HepG2 (cell line): ENCODE data around the gene OR14K1. TPM values are rescaled to one million over a fixed set of nuclear protein-coding genes. Genes with fewer than 3 reads are reported as not detected.

ENCODE experiments used
- ATAC-seq: fragments of 200-7000 bp; cut with Tn5 transposase; 3 replicates; pipeline ENCODE4 v1.9.1; 2020; ENCODE audit warnings: mild to moderate bottlenecking, moderate library complexity
- BruUV-seq: library from RNA; stranded (reverse); fragments of 400-500 nt; replicated peaks from 2 replicates; lab custom pipeline; 2021; lab: Mats Ljungman, UMichigan
- CTCF ChIA-PET: fragments of 300-600 bp; formaldehyde crosslinking; extraction: SDS; loops from one replicate; lab custom pipeline; 2021; ENCODE audit warnings: low total read pairs, inconsistent platforms, low intra/inter-chr PET ratio; lab: Yijun Ruan, JAX
- POLR2A ChIA-PET: fragments of 350-600 bp; sonication (Branson Sonifier 250); formaldehyde crosslinking; loops from one replicate; lab custom pipeline; 2020; ENCODE audit warnings: antibody characterized with exemption, inconsistent platforms; lab: Yijun Ruan, JAX
- DNase-seq: peaks from one replicate; pipeline ENCODE4 v3.0.0-alpha.2; 2015; ENCODE audit warnings: low spot score
- FAIRE-seq: peaks from 3 replicates; lab custom pipeline; 2011; peaks lifted over from hg19 to GRCh38; lab: Jason Lieb, UNC
- H2AFZ ChIP-seq: one replicate; pipeline ENCODE4 v1.6.1; 2011; ENCODE audit warnings: low read length, inconsistent platforms
- H3K27ac ChIP-seq: fragments of 300-600 bp; 3 replicates; pipeline ENCODE4 v1.8.0; 2011; ENCODE audit warnings: mixed run types, mild to moderate bottlenecking, mixed read lengths, low read length, inconsistent platforms; ENCODE audit not compliant: insufficient read depth; ENCODE audit errors: extremely low read length
- H3K27me3 ChIP-seq, 2 experiments: fragments of 200-600 bp in 1 of 2; 2 replicates in 1 of 2; 3 replicates in 1 of 2; pipeline versions ENCODE4 v1.6.0 to v1.8.0; 2011; ENCODE audit warnings: low read length in 2 of 2, mild to moderate bottlenecking in 2 of 2, moderate library complexity in 2 of 2, inconsistent platforms in 1 of 2; ENCODE audit not compliant: insufficient read depth in 2 of 2, control insufficient read depth in 1 of 2
- H3K36me3 ChIP-seq, 2 experiments: fragments of 200-600 bp in 1 of 2; replicated peaks in 1 of 2; 2 replicates in 1 of 2; 3 replicates in 1 of 2; pipeline versions ENCODE4 v1.5.1 to v1.8.0; 2011; ENCODE audit warnings: low read length in 2 of 2, inconsistent platforms in 1 of 2; ENCODE audit not compliant: insufficient read depth in 2 of 2, control insufficient read depth in 1 of 2
- H3K4me1 ChIP-seq: 2 replicates; pipeline ENCODE4 v1.5.1; 2012; ENCODE audit warnings: low read length, inconsistent platforms; ENCODE audit not compliant: insufficient read depth
- H3K4me2 ChIP-seq: 2 replicates; pipeline ENCODE4 v1.6.0; 2011; ENCODE audit warnings: low read depth, low read length, inconsistent platforms
- H3K4me3 ChIP-seq, 3 experiments: fragments of 200-600 bp in 1 of 3; sonication (generic), shearing (Covaris generic) in 1 of 3; replicated peaks in 1 of 3; 2 replicates each; pipeline ENCODE4 v1.5.1; 2011 to 2016; ENCODE audit warnings: low read length in 3 of 3, inconsistent platforms in 2 of 3, low read depth in 2 of 3, mild to moderate bottlenecking in 2 of 3, control low read depth in 1 of 3, mixed read lengths in 1 of 3; ENCODE audit not compliant: insufficient read depth in 1 of 3
- H3K79me2 ChIP-seq: one replicate; pipeline ENCODE4 v1.6.1; 2011; ENCODE audit warnings: low read length, inconsistent platforms; ENCODE audit not compliant: insufficient read depth
- H3K9ac ChIP-seq: 2 replicates; pipeline ENCODE4 v1.6.0; 2011; ENCODE audit warnings: mild to moderate bottlenecking, low read depth, low read length, inconsistent platforms; ENCODE audit not compliant: insufficient read depth
- H3K9me3 ChIP-seq: 2 replicates; pipeline ENCODE4 v1.5.1; 2012; ENCODE audit warnings: mild to moderate bottlenecking, low read length
- H4K20me1 ChIP-seq: 2 replicates; pipeline ENCODE4 v1.6.0; 2011; ENCODE audit warnings: inconsistent platforms, mild to moderate bottlenecking, low read length, moderate library complexity; ENCODE audit not compliant: insufficient read depth
- ASH2L ChIP-seq: fragments of 300-600, 200-600 bp; sonication (generic); IDR thresholded peaks from 2 replicates; pipeline ENCODE4 v1.7.0; 2017; ENCODE audit warnings: low read depth, mild to moderate bottlenecking, moderate library complexity, mixed read lengths, low read length; ENCODE audit not compliant: insufficient read length
- ZFP37 ChIP-seq: sonication (generic); formaldehyde crosslinking; IDR thresholded peaks from 2 replicates; pipeline ENCODE4 v1.4.0; 2020; ENCODE audit warnings: missing genetic modification reagents, borderline replicate concordance
- ZNF34 ChIP-seq: sonication (generic); formaldehyde crosslinking; IDR thresholded peaks from 2 replicates; pipeline ENCODE4 v1.4.0; 2020; ENCODE audit warnings: mild to moderate bottlenecking, missing genetic modification reagents, borderline replicate concordance
- ZNF430 ChIP-seq: sonication (generic); formaldehyde crosslinking; IDR thresholded peaks from 2 replicates; pipeline ENCODE4 v1.9.0; 2021; ENCODE audit warnings: mild to moderate bottlenecking, missing genetic modification reagents
- ZNF558 ChIP-seq: sonication (generic); formaldehyde crosslinking; IDR thresholded peaks from 2 replicates; pipeline ENCODE4 v1.9.0; 2022; ENCODE audit warnings: mild to moderate bottlenecking, missing genetic modification reagents, borderline replicate concordance
- ZNF749 ChIP-seq: sonication (generic); formaldehyde crosslinking; IDR thresholded peaks from 2 replicates; pipeline ENCODE4 v1.8.0; 2022; ENCODE audit warnings: mild to moderate bottlenecking, missing genetic modification reagents, moderate library complexity, borderline replicate concordance
- WGBS: methylation state at CpG from one replicate; pipeline ENCODE4 v1.1.6; 2017; ENCODE audit warnings: low lambda C conversion rate; 5-methylcytosine and 5-hydroxymethylcytosine counted together
- in situ Hi-C: cut with HindIII; loops from 2 replicates; pipeline ENCODE4 v1.10.0; 2017; ENCODE audit warnings: low pct_unique_long_range_greater_than_20kb; ENCODE audit not compliant: extremely low pct_ligation_motif_present
- intact Hi-C: fragments of 100-400 bp; cut with micrococcal nuclease; formaldehyde crosslinking; loops from one replicate; pipeline ENCODE4 v1.10.0; 2022; ENCODE audit not compliant: unreplicated experiment
- polyA plus RNA-seq, 8 experiments: library from polyadenylated mRNA; depleted of rRNA in 3 of 8; stranded (reverse) in 7 of 8; unstranded in 1 of 8; fragments of >200 nt; fragmentation: Illumina TruSeq in 4 of 8; extraction: Trizol in 4 of 8; gene quantifications; 2 replicates each; pipeline versions ENCODE4 v1.2.1 to v1.2.3, GENCODE V29; 2011 to 2016; ENCODE audit warnings: low read depth in 4 of 8, missing spikeins in 1 of 8, mixed read lengths in 1 of 8; ENCODE audit not compliant: insufficient read depth in 1 of 8
- total RNA-seq, 5 experiments: library from RNA; depleted of rRNA; stranded (reverse); fragments of >200 nt; fragmentation: Illumina TruSeq; extraction: Trizol; gene quantifications; 2 replicates each; pipeline ENCODE4 v1.2.3, GENCODE V29; 2016; ENCODE audit warnings: low read depth in 1 of 5
- TF ChIP-seq, protein P1 (sequence below): sonication (generic); formaldehyde crosslinking; IDR thresholded peaks from 2 replicates; pipeline ENCODE4 v1.4.0; 2020; ENCODE audit warnings: mild to moderate bottlenecking, low read depth, missing genetic modification reagents
- TF ChIP-seq, protein P2 (sequence below): sonication (generic); formaldehyde crosslinking; IDR thresholded peaks from 2 replicates; pipeline ENCODE4 v1.5.1; 2020; ENCODE audit warnings: missing genetic modification reagents, mild to moderate bottlenecking, borderline replicate concordance
- TF ChIP-seq, protein P3 (sequence below): sonication (generic); formaldehyde crosslinking; IDR thresholded peaks from 2 replicates; pipeline ENCODE4 v1.5.1; 2020; ENCODE audit warnings: mild to moderate bottlenecking, missing genetic modification reagents

The OR14K1 gene
- total and polyA plus RNA-seq, 2 of the 13 experiments (the other 11 are each of a cell fraction or from before 2014, with no cell fraction given), result not detected

DNA sequence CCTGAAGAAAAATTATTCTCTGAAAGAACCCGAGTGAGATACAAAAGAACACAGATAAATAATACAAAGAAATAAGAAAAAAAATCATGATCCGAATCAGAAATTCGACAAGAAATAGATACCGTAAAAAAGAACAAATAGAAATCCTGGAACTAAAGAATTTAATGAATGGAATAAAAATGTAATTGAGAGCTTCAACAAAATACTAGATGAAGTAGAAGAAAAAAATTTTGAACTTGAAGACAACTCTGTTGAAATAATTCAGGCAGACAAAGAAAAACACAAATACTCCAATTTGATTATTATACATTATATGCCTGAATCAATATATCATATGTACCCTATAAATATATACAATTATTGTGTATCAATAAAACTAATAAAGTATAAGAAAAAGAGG is 17.2 kb upstream of the OR14K1 start:
- ChIA-PET POLR2A (no interaction called here), CTCF (no interaction called here)
- Histone ChIP-seq H3K27me3 (no peaks in the 10 kb centered on the region), H4K20me1 (no peaks in the 10 kb centered on the region), H2AFZ (no peak overlapping the region), H3K27ac (no peak overlapping the region), H3K79me2 (no peaks in the 10 kb centered on the region), H3K4me1 (no peaks in the 10 kb centered on the region), H3K9ac (no peak overlapping the region), H3K9me3 (peaks cover 72% of the 10 kb centered on the region), H3K4me2 (no peak overlapping the region), H3K36me3 (no peaks in the 10 kb centered on the region), H3K4me3 (no peak overlapping the region)
- no peak for TF ChIP-seq ZNF558 (CRISPR knock-in tag)
- TF ChIP-seq ZFP37 (CRISPR knock-in tag), result no peak
- TF ChIP-seq, protein P1, sequence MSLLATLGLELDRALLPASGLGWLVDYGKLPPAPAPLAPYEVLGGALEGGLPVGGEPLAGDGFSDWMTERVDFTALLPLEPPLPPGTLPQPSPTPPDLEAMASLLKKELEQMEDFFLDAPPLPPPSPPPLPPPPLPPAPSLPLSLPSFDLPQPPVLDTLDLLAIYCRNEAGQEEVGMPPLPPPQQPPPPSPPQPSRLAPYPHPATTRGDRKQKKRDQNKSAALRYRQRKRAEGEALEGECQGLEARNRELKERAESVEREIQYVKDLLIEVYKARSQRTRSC, result no peak
- TF ChIP-seq, protein P2, sequence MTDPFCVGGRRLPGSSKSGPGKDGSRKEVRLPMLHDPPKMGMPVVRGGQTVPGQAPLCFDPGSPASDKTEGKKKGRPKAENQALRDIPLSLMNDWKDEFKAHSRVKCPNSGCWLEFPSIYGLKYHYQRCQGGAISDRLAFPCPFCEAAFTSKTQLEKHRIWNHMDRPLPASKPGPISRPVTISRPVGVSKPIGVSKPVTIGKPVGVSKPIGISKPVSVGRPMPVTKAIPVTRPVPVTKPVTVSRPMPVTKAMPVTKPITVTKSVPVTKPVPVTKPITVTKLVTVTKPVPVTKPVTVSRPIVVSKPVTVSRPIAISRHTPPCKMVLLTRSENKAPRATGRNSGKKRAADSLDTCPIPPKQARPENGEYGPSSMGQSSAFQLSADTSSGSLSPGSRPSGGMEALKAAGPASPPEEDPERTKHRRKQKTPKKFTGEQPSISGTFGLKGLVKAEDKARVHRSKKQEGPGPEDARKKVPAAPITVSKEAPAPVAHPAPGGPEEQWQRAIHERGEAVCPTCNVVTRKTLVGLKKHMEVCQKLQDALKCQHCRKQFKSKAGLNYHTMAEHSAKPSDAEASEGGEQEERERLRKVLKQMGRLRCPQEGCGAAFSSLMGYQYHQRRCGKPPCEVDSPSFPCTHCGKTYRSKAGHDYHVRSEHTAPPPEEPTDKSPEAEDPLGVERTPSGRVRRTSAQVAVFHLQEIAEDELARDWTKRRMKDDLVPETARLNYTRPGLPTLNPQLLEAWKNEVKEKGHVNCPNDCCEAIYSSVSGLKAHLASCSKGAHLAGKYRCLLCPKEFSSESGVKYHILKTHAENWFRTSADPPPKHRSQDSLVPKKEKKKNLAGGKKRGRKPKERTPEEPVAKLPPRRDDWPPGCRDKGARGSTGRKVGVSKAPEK (CRISPR knock-in tag), result no peak
- TF ChIP-seq ASH2L, result no peak
- TF ChIP-seq, protein P3, sequence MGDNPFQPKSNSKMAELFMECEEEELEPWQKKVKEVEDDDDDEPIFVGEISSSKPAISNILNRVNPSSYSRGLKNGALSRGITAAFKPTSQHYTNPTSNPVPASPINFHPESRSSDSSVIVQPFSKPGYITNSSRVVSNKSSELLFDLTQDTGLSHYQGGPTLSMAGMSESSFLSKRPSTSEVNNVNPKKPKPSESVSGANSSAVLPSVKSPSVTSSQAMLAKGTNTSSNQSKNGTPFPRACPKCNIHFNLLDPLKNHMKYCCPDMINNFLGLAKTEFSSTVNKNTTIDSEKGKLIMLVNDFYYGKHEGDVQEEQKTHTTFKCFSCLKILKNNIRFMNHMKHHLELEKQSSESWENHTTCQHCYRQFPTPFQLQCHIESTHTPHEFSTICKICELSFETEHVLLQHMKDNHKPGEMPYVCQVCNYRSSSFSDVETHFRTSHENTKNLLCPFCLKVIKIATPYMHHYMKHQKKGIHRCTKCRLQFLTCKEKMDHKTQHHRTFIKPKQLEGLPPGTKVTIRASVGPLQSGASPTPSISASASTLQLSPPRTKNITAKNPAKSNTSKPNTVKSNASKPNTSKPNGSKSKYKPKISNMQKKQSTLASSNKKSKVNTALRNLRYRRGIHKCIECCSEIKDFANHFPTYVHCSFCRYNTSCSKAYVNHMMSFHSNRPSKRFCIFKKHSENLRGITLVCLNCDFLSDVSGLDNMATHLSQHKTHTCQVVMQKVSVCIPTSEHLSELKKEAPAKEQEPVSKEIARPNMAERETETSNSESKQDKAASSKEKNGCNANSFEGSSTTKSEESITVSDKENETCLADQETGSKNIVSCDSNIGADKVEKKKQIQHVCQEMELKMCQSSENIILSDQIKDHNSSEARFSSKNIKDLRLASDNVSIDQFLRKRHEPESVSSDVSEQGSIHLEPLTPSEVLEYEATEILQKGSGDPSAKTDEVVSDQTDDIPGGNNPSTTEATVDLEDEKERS (CRISPR knock-in tag), result no peak
- no peak for TF ChIP-seq ZNF749 (CRISPR knock-in tag)
- no peak for TF ChIP-seq ZNF430 (CRISPR knock-in tag)
- TF ChIP-seq ZNF34 (CRISPR knock-in tag), result no peak
- 2% methylated on average over 4 of the region's 4 CpGs for WGBS
- ATAC-seq, result no peak
- in situ Hi-C loops, result no loop called here
- no TSS peak for BruUV-seq
- intact Hi-C loops, result no loop called here
- FAIRE-seq, result no peak
- no peak for DNase-seq
